H9 (cell line): Measurements from ENCODE around the gene RAET1G. TPM values are rescaled to one million over a fixed set of nuclear protein-coding genes. Genes with fewer than 3 reads are reported as not detected.

Source experiments
- DNase-seq: peaks from one replicate; pipeline ENCODE4 v3.0.0-alpha.2; 2017
- H2AFZ ChIP-seq: one replicate; pipeline ENCODE4 v1.6.1; 2013; ENCODE audit warnings: mild to moderate bottlenecking, low read length, control low read depth, moderate library complexity
- H2AK5ac ChIP-seq: 2 replicates; pipeline ENCODE4 v1.6.1; 2013; ENCODE audit warnings: low read length, control low read depth, mixed read lengths; ENCODE audit not compliant: insufficient read length
- H2BK120ac ChIP-seq: one replicate; pipeline ENCODE4 v1.6.1; 2013; ENCODE audit warnings: low read depth, mild to moderate bottlenecking, low read length, control low read depth, inconsistent platforms; ENCODE audit not compliant: poor library complexity, severe bottlenecking
- H2BK12ac ChIP-seq: 2 replicates; pipeline ENCODE4 v1.6.1; 2013; ENCODE audit warnings: low read length, control low read depth, mixed read lengths, low read depth; ENCODE audit not compliant: insufficient read length
- H2BK15ac ChIP-seq: 2 replicates; pipeline ENCODE4 v1.6.1; 2013; ENCODE audit warnings: low read depth, low read length, control low read depth
- H2BK20ac ChIP-seq: one replicate; pipeline ENCODE4 v1.6.1; 2013; ENCODE audit warnings: low read depth, mild to moderate bottlenecking, low read length, control low read depth, inconsistent platforms; ENCODE audit not compliant: poor library complexity, severe bottlenecking
- H2BK5ac ChIP-seq: 2 replicates; pipeline ENCODE4 v1.6.1; 2013; ENCODE audit warnings: low read length, control low read depth, mixed read lengths; ENCODE audit not compliant: insufficient read length
- H3K14ac ChIP-seq: 2 replicates; pipeline ENCODE4 v1.6.1; 2013; ENCODE audit warnings: low read length, control low read depth; ENCODE audit not compliant: insufficient read depth
- H3K18ac ChIP-seq: 2 replicates; pipeline ENCODE4 v1.6.1; 2013; ENCODE audit warnings: low read depth, mild to moderate bottlenecking, mixed read lengths, low read length, control low read depth; ENCODE audit not compliant: insufficient read length
- H3K23ac ChIP-seq: 2 replicates; pipeline ENCODE4 v1.6.1; 2013; ENCODE audit warnings: low read length, control low read depth, mixed read lengths, low read depth; ENCODE audit not compliant: insufficient read length
- H3K23me2 ChIP-seq: 2 replicates; pipeline ENCODE4 v1.6.1; 2013; ENCODE audit warnings: low read depth, mild to moderate bottlenecking, mixed read lengths, low read length, control low read depth; ENCODE audit not compliant: insufficient read length, poor library complexity, severe bottlenecking
- H3K27ac ChIP-seq: 2 replicates; pipeline ENCODE4 v1.5.1; 2013; ENCODE audit warnings: low read length, control low read depth, mixed read lengths, low read depth; ENCODE audit not compliant: insufficient read length
- H3K27me3 ChIP-seq: 2 replicates; pipeline ENCODE4 v1.6.1; 2013; ENCODE audit warnings: low read length, control low read depth, inconsistent platforms; ENCODE audit not compliant: insufficient read depth
- H3K4ac ChIP-seq: 2 replicates; pipeline ENCODE4 v1.6.1; 2013; ENCODE audit warnings: low read depth, mild to moderate bottlenecking, control low read depth, inconsistent platforms, low read length, moderate library complexity
- H3K4me1 ChIP-seq: 2 replicates; pipeline ENCODE4 v1.6.1; 2013; ENCODE audit warnings: low read length, control low read depth, inconsistent platforms; ENCODE audit not compliant: insufficient read depth
- H3K4me2 ChIP-seq: 2 replicates; pipeline ENCODE4 v1.6.1; 2013; ENCODE audit warnings: low read length, control low read depth, mixed read lengths; ENCODE audit not compliant: insufficient read length, insufficient read depth
- H3K56ac ChIP-seq: 2 replicates; pipeline ENCODE4 v1.6.1; 2013; ENCODE audit warnings: low read depth, mild to moderate bottlenecking, mixed read lengths, low read length, control low read depth; ENCODE audit not compliant: insufficient read length
- H3K79me1 ChIP-seq: 2 replicates; pipeline ENCODE4 v1.6.1; 2013; ENCODE audit warnings: low read depth, mild to moderate bottlenecking, moderate library complexity, low read length, control low read depth, inconsistent platforms; ENCODE audit not compliant: insufficient read depth, poor library complexity, severe bottlenecking
- H3K79me2 ChIP-seq: 2 replicates; pipeline ENCODE4 v1.6.1; 2013; ENCODE audit warnings: low read length, control low read depth, inconsistent platforms; ENCODE audit not compliant: insufficient read depth
- H3K9ac ChIP-seq: 2 replicates; pipeline ENCODE4 v1.6.1; 2013; ENCODE audit warnings: low read length, control low read depth, mixed read lengths; ENCODE audit not compliant: insufficient read length; ENCODE audit errors: extremely low read depth
- H3K9me3 ChIP-seq: one replicate; pipeline ENCODE4 v1.6.1; 2013; ENCODE audit warnings: low read depth, low read length, inconsistent platforms; ENCODE audit not compliant: control insufficient read depth
- H3T11ph ChIP-seq: one replicate; pipeline ENCODE4 v1.6.1; 2013; ENCODE audit warnings: mild to moderate bottlenecking, low read length, control low read depth, inconsistent platforms
- H4K20me1 ChIP-seq: one replicate; pipeline ENCODE4 v1.6.1; 2013; ENCODE audit not compliant: control insufficient read depth, insufficient read length, insufficient read depth
- H4K5ac ChIP-seq: 2 replicates; pipeline ENCODE4 v1.6.1; 2013; ENCODE audit warnings: low read depth, mild to moderate bottlenecking, mixed read lengths, low read length, control low read depth; ENCODE audit not compliant: insufficient read length
- H4K8ac ChIP-seq: replicated peaks from 2 replicates; pipeline ENCODE4 v1.6.1; 2013; ENCODE audit warnings: low read length, control low read depth, mixed read lengths, low read depth; ENCODE audit not compliant: insufficient read length
- H4K91ac ChIP-seq: 2 replicates; pipeline ENCODE4 v1.6.1; 2013; ENCODE audit warnings: low read depth, mild to moderate bottlenecking, moderate library complexity, mixed read lengths, low read length, control low read depth; ENCODE audit not compliant: insufficient read length
- H3K27ac Mint-ChIP-seq, 3 experiments: 2 replicates in 2 of 3; 3 replicates in 1 of 3; pipeline ENCODE4 v1.8.0; 2020 to 2021; ENCODE audit warnings: mixed read lengths in 3 of 3, mild to moderate bottlenecking in 1 of 3, moderate library complexity in 1 of 3
- H3K27me3 Mint-ChIP-seq: 2 replicates; pipeline ENCODE4 v1.8.0; 2021; ENCODE audit warnings: low read depth, mild to moderate bottlenecking, moderate library complexity, mixed read lengths
- H3K36me3 Mint-ChIP-seq, 3 experiments: 2 replicates in 2 of 3; 3 replicates in 1 of 3; pipeline ENCODE4 v1.8.0; 2020 to 2021; ENCODE audit warnings: low read depth in 3 of 3, mixed read lengths in 3 of 3; ENCODE audit not compliant: insufficient read depth in 1 of 3
- H3K4me1 Mint-ChIP-seq, 2 experiments: 2 replicates each; pipeline ENCODE4 v1.8.0; 2020; ENCODE audit warnings: mixed read lengths in 2 of 2
- H3K4me3 Mint-ChIP-seq, 2 experiments: 2 replicates in 1 of 2; 3 replicates in 1 of 2; pipeline ENCODE4 v1.8.0; 2020 to 2021; ENCODE audit warnings: mild to moderate bottlenecking in 2 of 2, mixed read lengths in 2 of 2, moderate library complexity in 1 of 2
- H3K9me3 Mint-ChIP-seq, 2 experiments: 2 replicates in 1 of 2; 3 replicates in 1 of 2; pipeline ENCODE4 v1.8.0; 2020; ENCODE audit warnings: mild to moderate bottlenecking in 2 of 2, mixed read lengths in 2 of 2, moderate library complexity in 1 of 2
- WGBS: extraction: QIAGEN DNeasy Blood & Tissue Kit; methylation state at CpG from one replicate; pipeline ENCODE4 v1.1.7; 2013; ENCODE audit warnings: missing lambda C conversion rate, low lambda C conversion rate, mixed read lengths; ENCODE audit not compliant: insufficient read length; ENCODE audit errors: extremely low coverage; 5-methylcytosine and 5-hydroxymethylcytosine counted together
- total RNA-seq: library from RNA; stranded (reverse); gene quantifications from 2 replicates; pipeline ENCODE4 v1.2.1, GENCODE V29; 2021
- TF ChIP-seq, protein P1 (sequence below): fragments of 200-600 bp; sonication (generic); conservative IDR thresholded peaks from 3 replicates; pipeline ENCODE4 v1.8.0; 2021; ENCODE audit warnings: antibody characterized with exemption, mild to moderate bottlenecking

RAET1G gene
- total RNA-seq, 1 experiment from 2014 or later: not detected

GRCh38 chr6:149891259-149891658 lies 31.7 kb downstream of the RAET1G start:
- Mint-ChIP-seq H3K4me3 (no peak overlapping the region), H3K36me3 (no peaks in the 10 kb centered on the region), H3K4me1 (peaks cover 0 to 6% of the 10 kb centered on the region in 2 experiments; a peak in 3 of 4 replicates), H3K9me3 (no peaks in the 10 kb centered on the region), H3K27ac (no peak overlapping the region), H3K27me3 (peaks cover 55% of the 10 kb centered on the region)
- no peak overlapping the region for H3K56ac ChIP-seq
- TF ChIP-seq, protein P1, sequence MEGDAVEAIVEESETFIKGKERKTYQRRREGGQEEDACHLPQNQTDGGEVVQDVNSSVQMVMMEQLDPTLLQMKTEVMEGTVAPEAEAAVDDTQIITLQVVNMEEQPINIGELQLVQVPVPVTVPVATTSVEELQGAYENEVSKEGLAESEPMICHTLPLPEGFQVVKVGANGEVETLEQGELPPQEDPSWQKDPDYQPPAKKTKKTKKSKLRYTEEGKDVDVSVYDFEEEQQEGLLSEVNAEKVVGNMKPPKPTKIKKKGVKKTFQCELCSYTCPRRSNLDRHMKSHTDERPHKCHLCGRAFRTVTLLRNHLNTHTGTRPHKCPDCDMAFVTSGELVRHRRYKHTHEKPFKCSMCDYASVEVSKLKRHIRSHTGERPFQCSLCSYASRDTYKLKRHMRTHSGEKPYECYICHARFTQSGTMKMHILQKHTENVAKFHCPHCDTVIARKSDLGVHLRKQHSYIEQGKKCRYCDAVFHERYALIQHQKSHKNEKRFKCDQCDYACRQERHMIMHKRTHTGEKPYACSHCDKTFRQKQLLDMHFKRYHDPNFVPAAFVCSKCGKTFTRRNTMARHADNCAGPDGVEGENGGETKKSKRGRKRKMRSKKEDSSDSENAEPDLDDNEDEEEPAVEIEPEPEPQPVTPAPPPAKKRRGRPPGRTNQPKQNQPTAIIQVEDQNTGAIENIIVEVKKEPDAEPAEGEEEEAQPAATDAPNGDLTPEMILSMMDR: no peak
- no peak overlapping the region for H3T11ph ChIP-seq
- no peaks in the 10 kb centered on the region for H3K9me3 ChIP-seq
- no peaks in the 10 kb centered on the region for H3K79me2 ChIP-seq
- no peak overlapping the region for H2BK20ac ChIP-seq
- WGBS: no CpG with 5 or more reads among the region's 3 CpGs
- no peak overlapping the region for H3K14ac ChIP-seq
- H3K9ac ChIP-seq: no peak overlapping the region
- no peaks in the 10 kb centered on the region for H3K27me3 ChIP-seq
- H4K5ac ChIP-seq: no peak overlapping the region
- H3K4me2 ChIP-seq: no peak overlapping the region
- H2BK120ac ChIP-seq: no peak overlapping the region
- H2AFZ ChIP-seq: no peak overlapping the region
- no peaks in the 10 kb centered on the region; the same call in 1 of the 2 replicates for H3K4me1 ChIP-seq
- H3K23ac ChIP-seq: no peak overlapping the region
- H4K8ac ChIP-seq: no peak overlapping the region
- no peak overlapping the region for H3K4ac ChIP-seq
- H2AK5ac ChIP-seq: no peak overlapping the region
- no peak overlapping the region for H4K91ac ChIP-seq
- H2BK5ac ChIP-seq: no peak overlapping the region
- no peak overlapping the region for H3K27ac ChIP-seq
- no peak overlapping the region for H2BK12ac ChIP-seq
- H2BK15ac ChIP-seq: no peak overlapping the region
- no peaks in the 10 kb centered on the region for H3K23me2 ChIP-seq
- H3K18ac ChIP-seq: no peak overlapping the region
- no peaks in the 10 kb centered on the region for H3K79me1 ChIP-seq
- DNase-seq: no peak
- no peaks in the 10 kb centered on the region for H4K20me1 ChIP-seq
